Cardiac muscle cell (in vitro differentiated cells and primary cell): ENCODE results near the gene MOV10L1. TPM values are rescaled to one million over a fixed set of nuclear protein-coding genes. Genes with fewer than 3 reads are reported as not detected.

Experiments used
- DNase-seq, 2 donors: peaks; one replicate each; pipeline versions ENCODE4 v3.0.0 to v3.0.0-alpha.2; 2010 to 2017; ENCODE audit warnings: low read depth in 1 of 2, low spot score in 1 of 2
- H3K27ac ChIP-seq: fragments of 200-600 bp; sonication (generic); 2 replicates; pipeline ENCODE4 v1.5.1; 2016
- H3K27me3 ChIP-seq: fragments of 200-600 bp; sonication (generic); 2 replicates; pipeline ENCODE4 v1.6.0; 2016; ENCODE audit warnings: control low read depth
- H3K36me3 ChIP-seq: fragments of 200-600 bp; sonication (generic); 2 replicates; pipeline ENCODE4 v1.5.1; 2016; ENCODE audit warnings: control low read depth
- H3K4me1 ChIP-seq: fragments of 200-600 bp; sonication (generic); 2 replicates; pipeline ENCODE4 v1.8.1; 2017; ENCODE audit warnings: low read depth, mild to moderate bottlenecking, mixed run types
- H3K4me3 ChIP-seq: fragments of 200-600 bp; sonication (generic); 2 replicates; pipeline ENCODE4 v1.5.1; 2016; ENCODE audit warnings: mild to moderate bottlenecking
- H3K9me3 ChIP-seq: fragments of 200-600 bp; sonication (generic); 2 replicates; pipeline ENCODE4 v1.5.1; 2017; ENCODE audit warnings: low read depth, mild to moderate bottlenecking, control low read depth
- CTCF ChIP-seq: IDR thresholded peaks from 2 replicates; pipeline ENCODE4 v1.5.1; 2012; ENCODE audit warnings: low read depth, mild to moderate bottlenecking, low read length
- polyA plus RNA-seq: library from polyadenylated mRNA; unstranded; fragments of >200 nt; fragmentation: Nextera tagmentation; extraction: Ambion mirVana; gene quantifications from 2 replicates; pipeline ENCODE4 v1.2.1, GENCODE V29; 2016
- total RNA-seq: library from RNA; depleted of rRNA; stranded (reverse); fragments of >200 nt; gene quantifications from 2 replicates; pipeline ENCODE4 v1.2.3, GENCODE V29; 2016

MOV10L1 gene
- total and polyA plus RNA-seq, 2 experiments from 2014 or later = 1.1 TPM; not detected in 1

GRCh38 chr22:50049299-50050195 lies 40.3 kb upstream of the MOV10L1 start:
- Histone ChIP-seq H3K27ac (no peak overlapping the region), H3K27me3 (peaks cover 2% of the 10 kb centered on the region), H3K36me3 (no peaks in the 10 kb centered on the region), H3K4me3 (no peak overlapping the region), H3K9me3 (no peaks in the 10 kb centered on the region), H3K4me1 (no peaks in the 10 kb centered on the region)
- DNase-seq = no peak
- TF ChIP-seq CTCF = no peak

DNA sequence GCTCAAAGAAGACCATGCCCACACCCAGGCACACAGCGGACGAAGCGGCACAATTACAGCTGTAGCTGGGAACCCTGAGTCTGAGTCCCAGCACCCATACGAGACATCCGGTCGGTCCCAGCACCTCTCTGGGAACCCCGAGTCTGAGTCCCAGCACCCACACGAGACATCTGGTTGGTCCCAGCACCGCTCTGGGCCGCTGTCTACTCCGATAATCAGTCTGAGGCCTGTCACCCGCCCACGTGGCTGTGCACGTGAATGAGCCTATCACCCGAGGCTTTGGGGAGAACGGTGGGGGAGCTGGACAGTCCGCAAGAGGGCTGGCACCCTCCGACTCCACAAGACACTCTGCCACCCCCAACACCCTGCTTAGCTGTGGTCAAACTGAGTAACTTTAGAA lies 37.9 kb upstream of the MOV10L1 start:
- Histone ChIP-seq H3K4me1 (no peaks in the 10 kb centered on the region), H3K9me3 (no peaks in the 10 kb centered on the region), H3K27ac (no peak overlapping the region), H3K36me3 (no peaks in the 10 kb centered on the region), H3K27me3 (no peaks in the 10 kb centered on the region), H3K4me3 (no peak overlapping the region)
- TF ChIP-seq CTCF = no peak
- no peak for DNase-seq

DNA sequence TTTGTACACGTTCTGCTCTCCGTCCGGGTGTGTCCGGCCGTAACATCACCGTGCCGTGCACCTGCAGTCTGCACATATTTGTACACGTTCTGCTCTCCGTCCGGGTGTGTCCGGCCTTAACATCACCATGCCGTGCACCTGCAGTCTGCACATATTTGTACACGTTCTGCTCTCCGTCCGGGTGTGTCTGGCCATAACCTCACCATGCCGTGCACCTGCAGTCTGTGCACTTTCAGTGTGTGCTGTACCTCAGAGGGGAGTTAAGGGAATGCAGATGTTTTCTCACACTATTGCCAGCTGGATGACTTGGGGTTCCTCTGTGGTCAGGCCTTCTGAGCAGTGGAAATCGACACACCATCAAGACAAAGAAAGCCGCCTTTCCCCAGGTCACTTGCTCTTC lies 35.9 kb upstream of the MOV10L1 start:
- Histone ChIP-seq H3K36me3 (no peaks in the 10 kb centered on the region), H3K4me3 (no peak overlapping the region), H3K9me3 (no peaks in the 10 kb centered on the region), H3K27ac (no peak overlapping the region), H3K27me3 (peaks cover 11% of the 10 kb centered on the region), H3K4me1 (peaks cover 2% of the 10 kb centered on the region)
- TF ChIP-seq CTCF = no peak
- DNase-seq = no peak

DNA sequence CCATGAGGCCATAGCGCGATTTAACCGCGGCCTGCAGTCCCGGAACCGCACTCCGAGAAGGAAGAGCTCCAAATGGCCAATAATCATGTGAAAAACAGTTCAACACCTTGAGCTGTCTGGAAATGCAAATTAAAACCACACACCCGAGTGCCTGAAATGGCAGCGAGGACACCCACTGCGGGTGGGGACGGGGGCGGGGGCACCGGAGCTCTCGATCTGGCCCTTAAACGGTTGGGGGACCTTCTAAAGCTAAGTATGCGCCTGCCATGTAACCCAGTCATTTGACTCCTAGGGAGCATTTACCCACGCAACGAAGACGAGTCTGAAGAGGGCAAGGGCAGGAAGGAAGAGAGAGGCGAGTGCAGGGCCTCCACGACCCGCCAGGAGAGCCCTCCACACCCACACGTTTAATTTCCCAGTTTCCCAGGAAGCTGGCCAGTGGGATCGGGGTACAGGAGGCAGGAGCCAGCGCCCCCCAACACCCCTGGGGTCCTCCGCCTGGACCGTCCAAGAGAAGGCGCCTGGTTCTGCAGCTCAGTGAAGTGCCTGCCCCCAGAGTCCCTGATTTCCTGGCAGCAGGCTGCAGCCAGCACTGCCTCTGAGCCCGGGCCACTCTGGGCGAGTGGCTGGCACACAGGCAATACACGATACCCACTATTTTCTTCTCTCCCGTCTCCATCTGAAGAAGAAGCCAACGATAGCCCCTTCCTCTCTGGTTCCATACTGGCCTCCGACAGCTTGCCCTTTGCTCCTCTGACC lies 33.4 kb upstream of the MOV10L1 start:
- H3K27me3 ChIP-seq = peaks cover 12% of the 10 kb centered on the region
- H3K27ac ChIP-seq = no peak overlapping the region
- no peak overlapping the region for H3K4me3 ChIP-seq
- TF ChIP-seq CTCF = no peak
- no peak for DNase-seq
- H3K4me1 ChIP-seq = peaks cover 20% of the 10 kb centered on the region
- no peaks in the 10 kb centered on the region for H3K36me3 ChIP-seq
- no peaks in the 10 kb centered on the region for H3K9me3 ChIP-seq

DNA sequence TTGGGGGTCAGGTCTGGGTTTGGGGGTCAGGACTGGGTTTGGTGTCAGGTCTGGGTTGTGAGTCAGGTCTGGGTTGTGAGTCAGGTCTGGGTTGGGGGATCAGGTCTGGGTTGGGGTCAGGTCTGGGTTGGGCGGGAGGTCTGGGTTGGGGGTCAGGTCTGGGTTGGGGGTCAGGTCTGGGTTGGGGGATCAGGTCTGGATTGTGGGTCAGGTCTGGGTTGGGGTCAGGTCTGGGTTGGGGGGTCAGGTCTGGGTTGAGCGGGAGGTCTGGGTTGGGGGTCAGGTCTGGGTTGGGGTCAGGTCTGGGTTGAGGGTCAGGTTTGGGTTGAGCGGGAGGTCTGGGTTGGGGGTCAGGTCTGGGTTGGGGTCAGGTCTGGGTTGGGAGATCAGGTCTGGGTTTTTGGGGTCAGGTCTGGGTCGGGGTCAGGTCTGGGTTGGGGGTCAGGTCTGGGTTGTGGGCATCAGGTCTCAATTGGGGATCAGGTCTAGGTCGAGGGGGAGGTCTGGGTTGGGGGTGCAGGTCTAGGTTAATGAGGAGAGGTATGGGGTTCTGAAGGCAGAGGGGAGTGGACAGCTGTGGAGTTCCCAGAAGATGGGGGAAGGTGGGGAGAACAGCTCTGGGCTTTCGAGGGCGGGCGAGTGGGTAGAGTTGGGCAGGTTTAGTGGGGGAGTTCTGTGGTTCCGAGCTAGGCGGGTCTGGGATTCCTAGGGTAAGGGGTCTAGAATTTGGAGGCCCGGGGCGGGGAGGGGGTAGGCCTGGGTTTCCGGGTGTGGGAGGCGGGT lies 32.3 kb upstream of the MOV10L1 start:
- DNase-seq = no peak

More for the DNA sequence above, 32.3 kb upstream of the MOV10L1 start:
- Histone ChIP-seq H3K4me3 (no peak overlapping the region), H3K9me3 (no peaks in the 10 kb centered on the region), H3K27me3 (peaks cover 12% of the 10 kb centered on the region), H3K36me3 (no peaks in the 10 kb centered on the region), H3K4me1 (peaks cover 21% of the 10 kb centered on the region), H3K27ac (no peak overlapping the region)
- no peak for TF ChIP-seq CTCF
